HG03571 (cell line): ENCODE results near the gene SULT2B1.
A peak's percentile ranks its signal among the peaks of the same experiment; 100 is the strongest.
"Not testable (repeated sequence)": the region's sequence is repeated elsewhere in the genome, so short reads cannot be mapped to it uniquely, and the experiment has no call there.

Experiments
- ATAC-seq: cut with Tn5 transposase; IDR thresholded peaks from one replicate; pipeline ENCODE4 v1.9.1; 2021; ENCODE audit not compliant: unreplicated experiment

SULT2B1 gene

GRCh38 chr19:48618278-48618915 lies 66.4 kb downstream of the SULT2B1 start:
- ATAC-seq = no peak

DNA sequence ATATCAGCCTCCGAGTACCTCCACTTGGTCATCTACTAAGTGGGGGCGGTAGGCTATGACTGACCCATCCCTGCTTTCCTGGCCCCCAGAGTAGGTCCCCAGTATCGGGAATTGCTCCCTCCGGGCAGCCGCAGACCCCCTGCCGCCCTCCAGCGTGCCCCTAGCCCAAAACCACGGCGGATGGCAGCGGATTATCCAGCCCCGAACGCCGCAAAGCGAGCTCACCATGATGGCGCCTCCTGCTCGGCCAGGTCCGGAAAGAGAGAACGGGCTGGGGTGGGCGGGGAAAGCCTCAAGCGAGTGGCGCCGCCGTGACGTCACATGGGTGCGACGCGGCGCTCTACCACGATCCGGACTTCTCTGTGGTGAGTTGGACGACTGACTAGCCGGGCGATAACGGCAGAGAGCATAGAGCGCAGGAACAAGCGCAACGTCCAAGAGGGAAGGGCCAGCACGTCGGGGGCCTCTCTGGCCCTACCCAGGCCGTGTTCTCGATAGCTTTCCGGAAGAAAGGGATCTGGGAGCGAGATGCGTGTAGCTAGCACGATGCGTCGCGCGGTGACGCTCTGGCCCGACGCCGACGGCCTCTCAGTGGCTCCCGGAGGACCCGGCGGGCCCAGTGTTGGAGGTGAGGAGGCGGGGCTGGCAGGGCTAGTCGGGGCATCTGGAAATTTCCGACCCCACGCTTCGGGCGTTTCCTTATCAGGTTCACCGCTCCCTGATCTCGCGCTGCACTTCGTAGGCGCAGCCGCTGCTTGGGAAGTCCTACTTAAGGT lies 67.1 kb downstream of the SULT2B1 start, which contains the start of the genes RPL18 and SPHK2:
TSS of gene RPL18 (minus strand) at position 263 of the 776 bp plus-strand sequence. CDS start at position 228, 35 bp downstream.
TSS of gene SPHK2 (plus strand) at position 591 of the 776 bp plus-strand sequence. CDS start 1,009 bp downstream, outside the sequence.
- peak; percentile 75 for ATAC-seq

DNA sequence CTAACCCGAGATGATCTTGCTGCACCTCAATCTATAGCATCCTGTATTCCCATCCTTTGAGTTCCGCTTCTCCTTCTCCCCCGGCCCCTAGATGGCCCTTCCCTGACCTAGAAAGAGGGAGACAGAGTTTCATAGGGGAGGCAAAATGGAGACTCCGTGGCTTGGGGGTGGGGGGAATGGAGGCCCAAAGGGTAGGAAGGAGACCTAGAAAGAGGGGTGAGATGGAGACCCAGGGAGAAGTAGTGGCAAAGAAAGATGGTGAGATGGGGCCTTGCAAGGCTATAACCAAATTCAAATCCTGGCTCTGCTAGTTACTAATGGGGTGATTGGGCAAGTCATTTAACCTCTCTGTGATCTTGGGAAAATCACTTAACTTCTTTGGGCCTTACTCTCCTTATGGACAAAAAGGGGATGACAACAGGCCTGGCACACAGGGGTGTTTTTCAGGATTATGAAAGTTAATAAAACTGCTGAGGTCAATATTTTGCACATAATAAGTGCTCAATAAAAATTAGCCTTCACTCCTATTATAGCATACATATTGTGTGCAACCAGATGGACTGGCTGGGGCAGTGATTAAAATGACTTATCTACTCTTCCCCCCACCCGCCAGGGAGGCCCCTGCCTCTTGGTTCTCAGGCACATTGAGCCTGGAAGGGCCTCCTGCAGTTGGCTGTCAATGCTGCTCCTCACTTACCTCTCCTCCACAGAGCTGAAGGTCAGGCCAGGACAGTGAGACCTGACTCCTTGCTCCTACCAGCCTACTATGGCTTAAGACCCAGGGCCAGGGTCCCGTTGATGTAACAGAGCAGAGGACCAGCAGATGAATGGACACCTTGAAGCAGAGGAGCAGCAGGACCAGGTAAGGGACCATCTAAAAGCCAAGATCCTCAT lies 68.0 kb downstream of the SULT2B1 start:
- ATAC-seq = no peak

DNA sequence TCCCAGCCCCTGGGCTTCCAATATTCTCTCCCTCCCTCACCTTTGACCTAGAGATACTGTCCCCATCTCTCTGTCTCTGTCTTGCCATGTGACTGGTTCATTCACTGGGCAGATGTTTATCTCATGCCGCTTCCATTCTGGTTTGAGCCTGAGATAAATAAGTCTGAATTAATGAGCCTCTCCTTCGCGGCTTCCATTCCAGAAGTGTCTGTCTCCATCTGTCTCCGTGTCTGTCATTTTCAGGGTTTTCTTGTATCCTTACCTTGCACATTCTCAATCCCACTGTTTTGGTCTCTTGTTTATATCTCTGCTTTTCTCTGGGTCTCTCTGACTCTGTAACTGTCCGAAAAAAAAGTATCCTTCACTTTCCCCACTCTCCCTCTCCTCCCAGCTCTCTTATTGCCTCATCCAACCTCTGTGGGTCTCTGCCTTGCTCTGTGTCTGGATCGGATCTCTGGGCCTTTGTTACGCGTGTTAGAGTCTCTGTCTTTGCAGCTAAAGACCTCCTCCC lies 71.6 kb downstream of the SULT2B1 start:
- no peak for ATAC-seq

DNA sequence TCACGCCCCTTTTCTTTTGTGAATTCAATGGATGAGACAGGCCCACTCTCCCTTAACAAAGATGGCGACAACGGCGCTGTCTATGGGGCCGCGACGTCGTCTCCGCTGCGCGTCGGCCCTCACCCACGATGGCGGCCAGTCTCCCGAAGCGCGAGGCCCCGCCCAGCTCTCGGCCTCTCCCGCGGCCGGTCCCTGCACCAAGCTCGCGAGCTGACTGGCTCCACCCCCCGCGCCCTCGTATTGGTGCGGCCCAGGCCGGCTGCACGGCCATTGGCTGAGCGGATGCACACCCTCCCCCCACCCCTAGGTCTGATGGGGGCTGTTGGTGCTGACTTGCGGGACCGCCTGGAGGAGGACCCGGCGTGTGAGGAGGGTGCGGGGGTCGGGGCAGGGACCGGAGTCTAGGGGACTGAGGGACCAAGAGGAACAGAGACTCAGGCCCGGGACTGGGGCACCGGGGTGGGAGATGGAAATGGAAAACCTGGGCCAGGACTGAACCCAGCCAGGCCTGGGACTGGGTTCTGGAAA lies 72.2 kb downstream of the SULT2B1 start:
- ATAC-seq = peak; percentile 45

GRCh38 chr19:48624791-48625723 lies 73.1 kb downstream of the SULT2B1 start:
- no peak for ATAC-seq

DNA sequence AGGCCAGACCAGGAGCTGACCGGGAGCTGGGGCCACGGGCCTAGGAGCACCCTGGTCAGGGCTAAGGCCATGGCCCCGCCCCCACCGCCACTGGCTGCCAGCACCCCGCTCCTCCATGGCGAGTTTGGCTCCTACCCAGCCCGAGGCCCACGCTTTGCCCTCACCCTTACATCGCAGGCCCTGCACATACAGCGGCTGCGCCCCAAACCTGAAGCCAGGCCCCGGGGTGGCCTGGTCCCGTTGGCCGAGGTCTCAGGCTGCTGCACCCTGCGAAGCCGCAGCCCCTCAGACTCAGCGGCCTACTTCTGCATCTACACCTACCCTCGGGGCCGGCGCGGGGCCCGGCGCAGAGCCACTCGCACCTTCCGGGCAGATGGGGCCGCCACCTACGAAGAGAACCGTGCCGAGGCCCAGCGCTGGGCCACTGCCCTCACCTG lies 73.9 kb downstream of the SULT2B1 start:
- no peak for ATAC-seq

GRCh38 chr19:48627201-48627864 lies 75.4 kb downstream of the SULT2B1 start:
- ATAC-seq = no peak

- ATAC-seq = no peak
Measured at GRCh38 chr19:48627865-48628314, 75.9 kb downstream of the SULT2B1 start.

DNA sequence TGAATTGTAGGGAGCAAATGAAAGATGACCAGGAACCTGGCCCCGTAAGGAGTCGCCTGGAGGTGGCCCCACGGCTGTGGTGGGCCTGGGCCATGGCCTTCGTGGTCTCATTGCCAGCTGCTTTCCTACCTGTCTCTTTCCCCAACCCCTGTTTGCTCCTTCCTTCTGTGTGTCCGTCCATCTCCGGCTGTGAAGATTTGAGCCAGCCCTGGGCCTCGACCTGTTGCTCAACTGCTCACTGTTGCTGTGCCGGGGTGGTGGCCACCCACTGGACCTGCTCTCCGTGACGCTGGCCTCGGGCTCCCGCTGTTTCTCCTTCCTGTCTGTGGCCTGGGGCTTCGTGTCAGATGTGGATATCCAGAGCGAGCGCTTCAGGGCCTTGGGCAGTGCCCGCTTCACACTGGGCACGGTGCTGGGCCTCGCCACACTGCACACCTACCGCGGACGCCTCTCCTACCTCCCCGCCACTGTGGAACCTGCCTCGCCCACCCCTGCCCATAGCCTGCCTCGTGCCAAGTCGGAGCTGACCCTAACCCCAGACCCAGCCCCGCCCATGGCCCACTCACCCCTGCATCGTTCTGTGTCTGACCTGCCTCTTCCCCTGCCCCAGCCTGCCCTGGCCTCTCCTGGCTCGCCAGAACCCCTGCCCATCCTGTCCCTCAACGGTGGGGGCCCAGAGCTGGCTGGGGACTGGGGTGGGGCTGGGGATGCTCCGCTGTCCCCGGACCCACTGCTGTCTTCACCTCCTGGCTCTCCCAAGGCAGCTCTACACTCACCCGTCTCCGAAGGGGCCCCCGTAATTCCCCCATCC lies 76.7 kb downstream of the SULT2B1 start:
- ATAC-seq = no peak

- no peak for ATAC-seq
Measured at GRCh38 chr19:48629297-48629598, 77.3 kb downstream of the SULT2B1 start.

DNA sequence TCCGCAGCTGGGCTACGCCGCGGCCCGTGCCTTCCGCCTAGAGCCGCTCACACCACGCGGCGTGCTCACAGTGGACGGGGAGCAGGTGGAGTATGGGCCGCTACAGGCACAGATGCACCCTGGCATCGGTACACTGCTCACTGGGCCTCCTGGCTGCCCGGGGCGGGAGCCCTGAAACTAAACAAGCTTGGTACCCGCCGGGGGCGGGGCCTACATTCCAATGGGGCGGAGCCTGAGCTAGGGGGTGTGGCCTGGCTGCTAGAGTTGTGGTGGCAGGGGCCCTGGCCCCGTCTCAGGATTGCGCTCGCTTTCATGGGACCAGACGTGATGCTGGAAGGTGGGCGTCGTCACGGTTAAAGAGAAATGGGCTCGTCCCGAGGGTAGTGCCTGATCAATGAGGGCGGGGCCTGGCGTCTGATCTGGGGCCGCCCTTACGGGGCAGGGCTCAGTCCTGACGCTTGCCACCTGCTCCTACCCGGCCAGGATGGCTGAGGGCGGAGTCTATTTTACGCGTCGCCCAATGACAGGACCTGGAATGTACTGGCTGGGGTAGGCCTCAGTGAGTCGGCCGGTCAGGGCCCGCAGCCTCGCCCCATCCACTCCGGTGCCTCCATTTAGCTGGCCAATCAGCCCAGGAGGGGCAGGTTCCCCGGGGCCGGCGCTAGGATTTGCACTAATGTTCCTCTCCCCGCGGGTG lies 77.8 kb downstream of the SULT2B1 start:
- no peak for ATAC-seq

- no peak for ATAC-seq
Measured at GRCh38 chr19:48630296-48631063, 78.5 kb downstream of the SULT2B1 start.

- ATAC-seq = no peak
Measured at GRCh38 chr19:48631225-48631624, 79.3 kb downstream of the SULT2B1 start.

DNA sequence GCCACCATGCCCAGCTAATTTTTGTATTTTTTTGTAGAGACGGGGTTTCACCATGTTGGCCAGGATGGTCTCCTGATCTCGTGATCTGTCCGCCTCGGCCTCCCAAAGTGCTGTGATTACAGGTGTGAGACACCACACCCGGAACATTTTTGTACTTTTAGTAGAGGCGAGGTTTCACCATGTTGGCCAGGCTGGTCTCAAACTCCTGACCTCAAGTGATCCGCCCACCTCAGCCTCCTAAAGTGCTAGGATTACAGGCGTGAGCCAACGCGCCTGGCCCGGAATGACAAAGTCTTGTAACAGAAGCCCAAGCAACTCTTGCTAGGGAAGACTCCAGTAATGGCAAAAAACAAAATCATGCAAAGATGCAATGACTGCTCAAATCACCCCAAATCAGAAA lies 80.3 kb downstream of the SULT2B1 start:
- not testable (repeated sequence) for ATAC-seq

DNA sequence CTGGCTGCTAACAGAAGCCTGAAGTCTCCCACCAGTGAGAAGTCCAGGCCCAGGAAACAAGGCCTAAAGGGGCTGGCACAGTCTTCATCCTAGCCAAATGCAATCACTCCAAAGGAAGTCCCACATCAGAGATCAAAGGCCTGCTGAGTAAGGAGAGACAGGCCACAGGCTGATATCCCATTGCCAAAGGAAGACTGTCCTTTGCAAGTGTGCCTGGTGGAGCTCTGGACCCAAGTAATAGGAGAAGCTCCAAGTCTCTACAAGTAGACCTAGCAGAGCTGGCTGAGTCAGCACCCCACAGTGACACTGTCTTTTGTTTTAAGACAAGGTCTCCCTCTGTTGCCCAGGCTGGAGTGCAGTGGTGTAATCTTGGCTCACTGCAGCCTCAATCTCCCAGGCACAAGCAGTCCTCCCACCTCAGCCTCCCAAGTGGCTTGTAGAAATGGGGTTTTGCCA lies 80.7 kb downstream of the SULT2B1 start:
- ATAC-seq = no peak
